Right cardiac atrium (tissue), 5 donors: ENCODE measurements around the gene UVSSA. TPM values are rescaled to one million over a fixed set of nuclear protein-coding genes. Genes with fewer than 3 reads are reported as not detected.

Experiments
- ATAC-seq, 2 donors: fragments of 200-7000 bp; cut with Tn5 transposase; one replicate each; pipeline versions ENCODE4 v1.8.0 to v1.9.1; 2020; ENCODE audit warnings: moderate library complexity in 2 of 2, mild to moderate bottlenecking in 1 of 2
- DNase-seq, 3 donors: peaks; one replicate each; pipeline ENCODE4 v3.0.0-alpha.2; 2020
- H3K27ac ChIP-seq: one replicate; pipeline ENCODE4 v1.5.1; 2013; ENCODE audit warnings: mild to moderate bottlenecking, low read length, control low read depth, moderate library complexity
- H3K27me3 ChIP-seq: one replicate; pipeline ENCODE4 v1.6.1; 2013; ENCODE audit not compliant: control insufficient read depth, insufficient read depth
- H3K4me1 ChIP-seq: one replicate; pipeline ENCODE4 v1.6.1; 2013; ENCODE audit warnings: low read length; ENCODE audit not compliant: control insufficient read depth, insufficient read depth
- H3K4me3 ChIP-seq: one replicate; pipeline ENCODE4 v1.5.1; 2013; ENCODE audit warnings: low read length, control low read depth
- H3K9me3 ChIP-seq: one replicate; pipeline ENCODE4 v1.6.1; 2013; ENCODE audit warnings: low read length; ENCODE audit not compliant: control insufficient read depth
- WGBS: extraction: QIAGEN DNeasy Blood & Tissue Kit; methylation state at CpG from one replicate; pipeline ENCODE4 v1.1.7; 2013; 5-methylcytosine and 5-hydroxymethylcytosine counted together
- intact Hi-C, 4 donors: fragments of 100-400 bp; cut with DNase I; formaldehyde crosslinking; loops; one replicate each; pipeline versions ENCODE4 v1.11.0 to v1.14.0; 2022 to 2023
- polyA plus RNA-seq: library from polyadenylated mRNA; stranded (reverse); fragments of 200-250 nt; gene quantifications from one replicate; pipeline ENCODE4 v1.2.3, GENCODE V29; 2013
- total RNA-seq, 4 donors: library from RNA; stranded (reverse); fragmentation: NEBNext Ultra II Directional; extraction: Animal tissue kit (Norgen Biotek cat#: 25700); gene quantifications; one replicate each; pipeline ENCODE4 v1.2.1, GENCODE V29; 2021
- donor health status: healthy with polysubstance abuse.
- donor health status: DM: no; HTN: yes; CAD: no.
- donor health status: DM: no; HTN: no; CAD: no.
- donor health status: DM: no; HTN: yes; CAD: no; lungs with severe emphysema.
- donor health status: DM: yes; HTN: yes; CAD: no.

The UVSSA gene
- total and polyA plus RNA-seq, 5 donors, result 5.0 to 8.8 (median 8.3) TPM

- intact Hi-C loops, result loop anchor here (5.0 to 10.0 kb wide), 4 partner anchors 224 to 366 kb away; partner anchors contain the start of genes TACC3 (in 1 of the 4) and TMEM129 (in 1 of the 4)
- 95% methylated on average over 38 of the region's 38 CpGs for WGBS
- no peaks in the 10 kb centered on the region for H3K27me3 ChIP-seq
- H3K27ac ChIP-seq, result no peak overlapping the region
- DNase-seq (peak in 2 of 3 donors; percentile 32 to 47), ATAC-seq (no peak)
- H3K4me1 ChIP-seq, result no peaks in the 10 kb centered on the region
- no peaks in the 10 kb centered on the region for H3K9me3 ChIP-seq
- no peak overlapping the region for H3K4me3 ChIP-seq
These were observed 11.6 kb downstream of the UVSSA start for GRCh38 chr4:1358421-1359143.

- Histone ChIP-seq H3K9me3 (no peaks in the 10 kb centered on the region), H3K27ac (no peak overlapping the region), H3K27me3 (no peaks in the 10 kb centered on the region), H3K4me3 (no peak overlapping the region), H3K4me1 (no peaks in the 10 kb centered on the region)
- 85% methylated on average over 14 of the region's 14 CpGs for WGBS
- no peak for ATAC-seq
- intact Hi-C loops, result loop anchor here (5.0 to 10.0 kb wide), 4 partner anchors 224 to 366 kb away; partner anchors contain the start of genes TACC3 (in 1 of the 4) and TMEM129 (in 1 of the 4)
- no peak for DNase-seq
These were observed 12.1 kb downstream of the UVSSA start for GRCh38 chr4:1359144-1359501.

GRCh38 chr4:1359976-1360375 lies 13.0 kb downstream of the UVSSA start:
- Histone ChIP-seq H3K27ac (no peak overlapping the region), H3K4me3 (no peak overlapping the region), H3K4me1 (no peaks in the 10 kb centered on the region), H3K27me3 (no peaks in the 10 kb centered on the region), H3K9me3 (no peaks in the 10 kb centered on the region)
- intact Hi-C loops, result loop anchor here (5.0 to 10.0 kb wide), 4 partner anchors 225 to 365 kb away; partner anchors contain the start of genes TACC3 (in 1 of the 4) and TMEM129 (in 1 of the 4)
- DNase-seq, result peak in 1 of 3 donors; percentile 32
- ATAC-seq, result no peak
- WGBS, result 91% methylated on average over 16 of the region's 16 CpGs

GRCh38 chr4:1360423-1361283 lies 13.6 kb downstream of the UVSSA start:
- 85% methylated on average over 29 of the region's 29 CpGs for WGBS
- ATAC-seq, result no peak
- Histone ChIP-seq H3K27ac (no peak overlapping the region), H3K4me3 (no peak overlapping the region), H3K4me1 (no peaks in the 10 kb centered on the region), H3K9me3 (no peaks in the 10 kb centered on the region), H3K27me3 (no peaks in the 10 kb centered on the region)
- intact Hi-C loops, result no loop called here
- peak in 2 of 3 donors; percentile 39 to 42 for DNase-seq

DNA sequence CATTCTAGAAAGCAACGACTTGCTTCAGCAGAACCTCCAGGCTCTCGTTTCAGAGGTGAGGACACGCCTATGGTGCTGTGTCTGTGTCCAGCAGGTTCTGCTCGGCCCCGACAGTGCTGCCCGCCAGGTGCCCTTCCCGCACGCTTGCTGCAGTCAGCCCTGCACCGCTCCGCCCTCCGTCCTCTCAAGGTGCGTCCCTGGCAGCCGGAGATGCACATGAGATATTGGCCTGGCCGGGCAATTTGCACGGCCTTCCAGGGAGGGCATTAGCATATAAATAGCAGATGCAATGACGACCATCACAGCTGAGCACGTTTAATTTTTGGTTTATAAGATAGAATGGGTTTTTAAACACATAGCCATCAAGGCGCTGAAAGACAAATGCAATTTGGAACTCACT lies 14.4 kb downstream of the UVSSA start:
- DNase-seq, result peak in 2 of 3 donors; percentile 37 to 38
- Histone ChIP-seq H3K27me3 (no peaks in the 10 kb centered on the region), H3K4me1 (no peaks in the 10 kb centered on the region), H3K27ac (no peak overlapping the region), H3K4me3 (no peak overlapping the region), H3K9me3 (no peaks in the 10 kb centered on the region)
- no peak for ATAC-seq
- intact Hi-C loops, result no loop called here
- 86% methylated on average over 18 of the region's 18 CpGs for WGBS

GRCh38 chr4:1362046-1362445 lies 15.0 kb downstream of the UVSSA start:
- DNase-seq (peak in 2 of 3 donors; percentile 25 to 27), ATAC-seq (no peak)
- Histone ChIP-seq H3K27ac (no peak overlapping the region), H3K27me3 (no peaks in the 10 kb centered on the region), H3K4me1 (no peaks in the 10 kb centered on the region), H3K4me3 (no peak overlapping the region), H3K9me3 (no peaks in the 10 kb centered on the region)
- WGBS, result 91% methylated on average over 10 of the region's 10 CpGs
- intact Hi-C loops, result no loop called here

DNA sequence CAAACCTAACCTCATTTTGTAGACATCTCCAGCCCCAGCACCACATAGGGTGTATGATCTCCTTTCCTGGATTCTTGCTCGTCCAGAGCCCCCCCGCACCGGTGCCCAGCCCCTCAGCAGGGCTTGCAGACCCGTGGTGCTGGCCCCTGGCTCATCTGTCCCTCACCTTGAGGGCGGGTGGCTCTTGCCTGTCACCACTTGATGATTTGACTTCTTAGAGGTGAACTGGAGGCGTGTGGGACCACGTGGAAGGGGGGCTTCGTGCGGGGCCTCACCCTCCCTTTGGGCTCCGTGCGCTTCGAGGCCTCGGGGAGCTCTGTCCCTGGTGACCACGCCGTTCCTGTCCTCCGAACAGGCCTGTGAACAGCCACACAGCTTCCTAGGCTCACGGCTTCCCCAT lies 15.5 kb downstream of the UVSSA start:
- H3K9me3 ChIP-seq, result no peaks in the 10 kb centered on the region
- ATAC-seq (no peak), DNase-seq (peak in 2 of 3 donors; percentile 24 to 29)
- H3K27ac ChIP-seq, result no peak overlapping the region
- intact Hi-C loops, result no loop called here
- H3K4me3 ChIP-seq, result no peak overlapping the region
- H3K4me1 ChIP-seq, result no peaks in the 10 kb centered on the region
- H3K27me3 ChIP-seq, result no peaks in the 10 kb centered on the region
- 91% methylated on average over 17 of the region's 17 CpGs for WGBS

DNA sequence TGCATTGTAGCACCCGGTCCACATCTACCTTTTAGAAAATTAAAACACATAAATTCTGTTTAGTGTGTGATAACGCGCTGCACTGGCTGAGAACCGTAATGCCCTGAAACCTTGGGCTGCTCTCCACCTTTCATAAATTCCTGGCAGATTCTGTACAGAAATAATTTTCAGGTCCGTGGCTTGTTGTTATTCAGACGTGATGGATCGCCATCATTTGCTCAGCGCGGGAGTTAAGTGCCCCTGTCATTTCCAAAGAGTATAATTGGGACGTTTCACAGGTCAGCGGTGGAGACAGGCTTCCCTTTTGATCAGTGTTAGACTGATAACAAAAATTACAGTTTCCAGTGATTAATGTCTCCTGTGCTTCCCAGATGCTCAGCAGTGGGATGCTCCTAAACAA lies 16.5 kb downstream of the UVSSA start:
- no peak overlapping the region for H3K4me3 ChIP-seq
- H3K9me3 ChIP-seq, result no peaks in the 10 kb centered on the region
- ATAC-seq (no peak), DNase-seq (no peak)
- intact Hi-C loops, result no loop called here
- 82% methylated on average over 11 of the region's 11 CpGs for WGBS
- H3K4me1 ChIP-seq, result no peaks in the 10 kb centered on the region
- H3K27me3 ChIP-seq, result no peaks in the 10 kb centered on the region
- H3K27ac ChIP-seq, result no peak overlapping the region

DNA sequence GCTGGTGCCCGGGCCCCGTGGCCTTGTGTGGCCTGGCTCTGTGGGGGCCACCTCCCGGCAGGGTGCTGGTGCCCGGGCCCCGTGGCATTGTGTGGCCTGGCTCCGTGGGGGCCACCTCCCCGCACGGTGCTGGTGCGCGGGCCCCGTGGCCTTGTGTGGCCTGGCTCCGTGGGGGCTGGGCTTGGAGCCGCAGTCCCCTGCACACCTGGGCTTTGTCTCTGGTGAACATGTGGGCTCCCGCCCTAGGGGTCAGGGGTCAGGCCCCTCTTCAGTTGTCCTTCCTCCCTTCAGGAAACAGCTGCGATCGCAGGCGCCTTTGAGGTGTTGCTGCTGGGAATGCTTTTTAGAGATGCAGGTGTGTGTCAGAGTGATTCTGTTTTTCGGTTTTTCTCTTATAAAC lies 17.2 kb downstream of the UVSSA start:
- Histone ChIP-seq H3K27me3 (no peaks in the 10 kb centered on the region), H3K9me3 (no peaks in the 10 kb centered on the region), H3K4me1 (no peaks in the 10 kb centered on the region), H3K27ac (no peak overlapping the region), H3K4me3 (no peak overlapping the region)
- peak in 1 of 3 donors; percentile 18 for DNase-seq
- 88% methylated on average over 16 of the region's 18 CpGs for WGBS
- intact Hi-C loops, result no loop called here
- no peak for ATAC-seq

- Histone ChIP-seq H3K4me1 (no peaks in the 10 kb centered on the region), H3K4me3 (no peak overlapping the region), H3K9me3 (no peaks in the 10 kb centered on the region), H3K27me3 (no peaks in the 10 kb centered on the region), H3K27ac (no peak overlapping the region)
- intact Hi-C loops, result loop anchor here in 1 of 4 donors (5.0 kb wide), 1 partner anchor 263 kb away; no protein-coding TSS in a partner anchor
- DNase-seq (peak in 2 of 3 donors; percentile 29 to 35), ATAC-seq (no peak)
- WGBS, result 94% methylated on average over 13 of the region's 13 CpGs
These were observed 17.7 kb downstream of the UVSSA start for GRCh38 chr4:1364748-1365147.
